IPS DF 6.9 (cell line): ENCODE results near the gene KDM7A.

Experiments used
- DNase-seq: peaks from one replicate; pipeline ENCODE4 v3.0.0-alpha.2; 2013; ENCODE audit warnings: low read depth, low spot score
- H3K27ac ChIP-seq: one replicate; pipeline ENCODE4 v1.5.1; 2013; ENCODE audit warnings: low read length, control low read depth
- H3K27me3 ChIP-seq: 2 replicates; pipeline ENCODE4 v1.6.1; 2013; ENCODE audit warnings: mild to moderate bottlenecking, low read length; ENCODE audit not compliant: control insufficient read depth, insufficient read depth
- H3K36me3 ChIP-seq: 2 replicates; pipeline ENCODE4 v1.6.1; 2013; ENCODE audit warnings: low read length; ENCODE audit not compliant: control insufficient read depth, insufficient read depth
- H3K4me1 ChIP-seq: 2 replicates; pipeline ENCODE4 v1.6.1; 2013; ENCODE audit warnings: low read length; ENCODE audit not compliant: control insufficient read depth, insufficient read depth
- H3K4me3 ChIP-seq: 2 replicates; pipeline ENCODE4 v1.5.1; 2013; ENCODE audit warnings: mild to moderate bottlenecking, low read length
- H3K9me3 ChIP-seq: 2 replicates; pipeline ENCODE4 v1.6.1; 2013; ENCODE audit warnings: low read length, inconsistent platforms; ENCODE audit not compliant: control insufficient read depth, insufficient read depth
- WGBS: extraction: QIAGEN DNeasy Blood & Tissue Kit; methylation state at CpG from one replicate; pipeline ENCODE4 v1.1.7; 2013; ENCODE audit warnings: mixed read lengths, missing lambda C conversion rate; ENCODE audit not compliant: insufficient read length, insufficient coverage; 5-methylcytosine and 5-hydroxymethylcytosine counted together

Gene KDM7A

GRCh38 chr7:140045697-140046096 is 131.1 kb downstream of the KDM7A start:
- Histone ChIP-seq H3K27ac (no peak overlapping the region), H3K4me3 (no peak overlapping the region), H3K27me3 (no peaks in the 10 kb centered on the region), H3K36me3 (peaks cover 2% of the 10 kb centered on the region; the same call in 1 of the 2 replicates), H3K9me3 (no peaks in the 10 kb centered on the region), H3K4me1 (no peaks in the 10 kb centered on the region)
- no CpG with 5 or more reads among the region's 6 CpGs for WGBS
- DNase-seq: no peak

DNA sequence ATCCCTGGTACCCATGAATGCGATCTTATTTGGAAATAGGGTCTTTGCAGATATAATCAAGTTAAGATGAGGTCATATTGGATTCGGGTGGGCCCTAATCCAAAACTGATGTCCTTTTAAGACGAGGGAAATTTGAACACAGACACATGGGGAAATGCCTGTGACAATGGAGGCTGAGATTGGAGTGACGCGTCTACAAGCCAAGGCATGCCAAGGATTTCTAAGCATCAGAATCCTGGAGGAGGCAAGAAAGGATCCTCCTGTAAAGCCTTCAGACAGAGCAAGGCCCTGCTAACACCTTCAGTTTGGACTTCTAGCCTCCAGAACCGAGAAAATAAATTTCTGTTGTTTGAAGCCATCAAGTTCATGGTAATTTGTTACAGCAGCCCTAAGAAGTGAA is 132.5 kb downstream of the KDM7A start:
- Histone ChIP-seq H3K27me3 (no peaks in the 10 kb centered on the region), H3K36me3 (peaks cover 2% of the 10 kb centered on the region; the same call in 1 of the 2 replicates), H3K4me3 (no peak overlapping the region), H3K4me1 (no peaks in the 10 kb centered on the region), H3K9me3 (no peaks in the 10 kb centered on the region), H3K27ac (no peak overlapping the region)
- no peak for DNase-seq
- WGBS: no CpG with 5 or more reads among the region's 6 CpGs

DNA sequence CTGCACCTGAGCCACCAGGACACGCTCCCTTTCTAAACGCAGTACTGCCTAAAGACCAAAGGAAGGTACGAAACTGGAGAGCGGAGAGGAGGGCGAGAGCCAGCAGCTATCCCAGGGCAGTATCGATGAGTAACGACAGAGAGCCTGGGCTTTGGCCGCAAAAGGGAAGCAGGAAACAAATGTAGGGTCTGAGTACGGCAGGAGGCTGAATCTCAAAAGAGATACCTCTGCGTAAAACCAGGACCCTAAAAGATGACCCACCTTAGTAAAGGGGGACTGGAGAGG is 134.5 kb downstream of the KDM7A start:
- no CpG with 5 or more reads among the region's 10 CpGs for WGBS
- peaks cover 2% of the 10 kb centered on the region; the same call in 1 of the 2 replicates for H3K36me3 ChIP-seq
- no peak overlapping the region for H3K4me3 ChIP-seq
- H3K4me1 ChIP-seq: no peaks in the 10 kb centered on the region
- no peaks in the 10 kb centered on the region for H3K27me3 ChIP-seq
- H3K27ac ChIP-seq: no peak overlapping the region
- DNase-seq: no peak
- H3K9me3 ChIP-seq: no peaks in the 10 kb centered on the region

DNA sequence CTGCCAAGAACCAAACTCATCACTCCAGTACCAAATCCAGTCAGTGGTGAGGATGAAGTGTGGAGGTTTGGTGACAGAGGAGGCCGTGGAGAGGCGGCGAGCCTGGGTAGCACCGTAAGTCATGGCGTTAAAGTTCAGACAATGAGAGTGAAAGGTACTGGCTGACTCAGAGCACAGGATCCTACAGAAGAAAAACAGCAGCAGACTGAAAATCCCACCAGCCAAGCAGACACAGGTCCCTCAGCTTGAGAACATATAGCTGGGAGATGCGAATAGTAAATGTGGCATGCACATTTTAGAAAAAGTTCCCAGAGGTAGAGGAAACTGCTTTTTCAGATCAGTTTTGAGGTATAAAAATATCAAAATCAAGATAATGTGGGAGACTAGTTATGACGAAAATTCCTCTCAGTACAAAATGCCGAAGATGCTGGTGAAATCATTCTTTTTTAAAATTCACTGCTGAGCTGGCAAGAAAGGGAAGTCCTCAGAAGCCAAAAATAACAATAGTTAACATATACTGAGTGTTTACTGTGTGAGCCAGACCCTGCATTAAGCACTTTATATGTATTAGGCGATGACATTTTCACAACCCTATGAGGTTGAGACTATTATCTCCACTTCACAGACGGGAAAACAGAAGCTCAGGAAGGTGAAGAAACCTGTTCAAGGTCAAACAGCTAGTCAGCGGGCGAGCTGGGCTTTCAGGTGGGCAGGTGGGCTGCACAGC is 135.0 kb downstream of the KDM7A start:
- peaks cover 2% of the 10 kb centered on the region; the same call in 1 of the 2 replicates for H3K36me3 ChIP-seq
- no peaks in the 10 kb centered on the region for H3K4me1 ChIP-seq
- WGBS: no CpG with 5 or more reads among the region's 12 CpGs
- no peaks in the 10 kb centered on the region for H3K9me3 ChIP-seq
- DNase-seq: no peak
- no peaks in the 10 kb centered on the region for H3K27me3 ChIP-seq
- H3K27ac ChIP-seq: no peak overlapping the region
- no peak overlapping the region for H3K4me3 ChIP-seq

- Histone ChIP-seq H3K27ac (no peak overlapping the region), H3K36me3 (peaks cover 2% of the 10 kb centered on the region; the same call in 1 of the 2 replicates), H3K27me3 (no peaks in the 10 kb centered on the region), H3K4me3 (no peak overlapping the region), H3K4me1 (no peaks in the 10 kb centered on the region), H3K9me3 (no peaks in the 10 kb centered on the region)
- no CpG with 5 or more reads among the region's 12 CpGs for WGBS
- no peak for DNase-seq
These were observed 136.9 kb downstream of the KDM7A start for GRCh38 chr7:140039896-140040295.

DNA sequence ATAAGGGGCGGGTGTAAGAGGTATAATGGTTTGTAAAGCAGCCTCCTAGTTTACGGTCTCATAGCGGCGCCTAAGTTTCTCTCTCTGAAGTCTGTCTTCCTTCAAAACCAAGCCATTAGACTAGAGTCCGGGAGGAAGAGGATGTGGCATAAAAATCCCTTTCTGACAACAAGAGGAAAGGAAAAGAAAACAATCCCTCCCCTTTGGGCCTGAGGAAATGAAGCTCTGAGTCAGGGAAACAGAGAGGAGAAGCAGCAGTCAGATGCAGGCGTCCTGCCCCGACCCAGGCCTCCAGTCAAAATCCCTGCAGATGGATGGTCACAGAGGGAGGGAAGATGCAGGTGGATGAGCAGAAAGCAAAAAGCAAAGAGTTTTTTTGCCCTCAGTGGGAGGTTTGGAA is 137.7 kb downstream of the KDM7A start:
- DNase-seq: no peak
- Histone ChIP-seq H3K4me1 (no peaks in the 10 kb centered on the region), H3K4me3 (no peak overlapping the region), H3K27ac (no peak overlapping the region), H3K36me3 (peaks cover 2% of the 10 kb centered on the region; the same call in 1 of the 2 replicates), H3K27me3 (no peaks in the 10 kb centered on the region), H3K9me3 (no peaks in the 10 kb centered on the region)
- no CpG with 5 or more reads among the region's 7 CpGs for WGBS

DNA sequence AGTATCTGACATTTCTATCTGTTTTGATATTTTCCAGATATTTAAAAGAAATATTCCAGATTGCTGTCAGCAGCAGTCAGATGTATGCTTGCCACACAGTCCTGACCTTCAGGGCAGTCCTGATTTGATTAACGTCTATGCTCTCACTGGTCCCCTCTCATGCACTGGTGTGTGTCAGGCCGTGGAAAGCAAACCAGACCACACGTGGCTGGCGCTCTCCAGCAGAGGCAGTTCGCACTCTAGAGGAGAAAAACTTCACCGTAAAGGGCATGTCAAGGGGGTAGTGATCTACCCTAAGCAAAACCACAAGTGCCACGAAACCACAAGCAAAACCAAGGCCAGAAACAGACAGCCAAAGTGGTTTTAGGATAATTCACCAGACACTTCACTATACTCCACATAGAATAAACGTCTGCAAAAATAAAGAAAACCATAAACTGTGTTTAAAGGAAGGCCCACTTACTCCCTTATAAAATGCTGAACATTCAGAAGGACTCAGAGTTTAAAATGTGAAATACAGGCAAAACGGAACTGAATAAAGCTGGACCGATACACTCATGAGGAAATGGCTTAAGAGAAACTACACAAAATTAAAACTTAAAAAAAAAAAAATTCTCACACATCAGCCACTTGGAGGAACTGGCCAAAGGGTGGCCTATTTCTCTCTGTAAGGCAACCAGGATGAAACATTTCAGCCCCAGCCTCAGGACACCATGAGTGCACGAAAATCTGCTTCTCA is 140.4 kb downstream of the KDM7A start:
- no peak overlapping the region for H3K27ac ChIP-seq
- WGBS: no CpG with 5 or more reads among the region's 11 CpGs

GRCh38 chr7:140035400-140036223 is 141.2 kb downstream of the KDM7A start:
- Histone ChIP-seq H3K27ac (no peak overlapping the region), H3K9me3 (no peaks in the 10 kb centered on the region), H3K36me3 (no peaks in the 10 kb centered on the region), H3K4me3 (no peak overlapping the region), H3K27me3 (no peaks in the 10 kb centered on the region), H3K4me1 (no peaks in the 10 kb centered on the region)
- WGBS: no CpG with 5 or more reads among the region's 7 CpGs
- DNase-seq: no peak

More for the DNA sequence above, 140.4 kb downstream of the KDM7A start:
- 0 out of 2 replicates have a peak, but pooled peaks cover under 1% of the 10 kb centered on the region for H3K36me3 ChIP-seq
- no peaks in the 10 kb centered on the region for H3K4me1 ChIP-seq
- H3K27me3 ChIP-seq: no peaks in the 10 kb centered on the region
- DNase-seq: no peak
- H3K9me3 ChIP-seq: no peaks in the 10 kb centered on the region
- no peak overlapping the region for H3K4me3 ChIP-seq
